Erythroblast (primary cell): ENCODE results near the gene STH.

ENCODE experiments used
- GATA1 ChIP-seq: IDR thresholded peaks from 2 replicates; pipeline ENCODE4 v1.6.1; 2011; ENCODE audit warnings: low read depth, mild to moderate bottlenecking, control low read depth, low read length, moderate library complexity
- POLR2A ChIP-seq: IDR thresholded peaks from 2 replicates; pipeline ENCODE4 v1.6.1; 2011; ENCODE audit warnings: mild to moderate bottlenecking, low read length

DNA sequence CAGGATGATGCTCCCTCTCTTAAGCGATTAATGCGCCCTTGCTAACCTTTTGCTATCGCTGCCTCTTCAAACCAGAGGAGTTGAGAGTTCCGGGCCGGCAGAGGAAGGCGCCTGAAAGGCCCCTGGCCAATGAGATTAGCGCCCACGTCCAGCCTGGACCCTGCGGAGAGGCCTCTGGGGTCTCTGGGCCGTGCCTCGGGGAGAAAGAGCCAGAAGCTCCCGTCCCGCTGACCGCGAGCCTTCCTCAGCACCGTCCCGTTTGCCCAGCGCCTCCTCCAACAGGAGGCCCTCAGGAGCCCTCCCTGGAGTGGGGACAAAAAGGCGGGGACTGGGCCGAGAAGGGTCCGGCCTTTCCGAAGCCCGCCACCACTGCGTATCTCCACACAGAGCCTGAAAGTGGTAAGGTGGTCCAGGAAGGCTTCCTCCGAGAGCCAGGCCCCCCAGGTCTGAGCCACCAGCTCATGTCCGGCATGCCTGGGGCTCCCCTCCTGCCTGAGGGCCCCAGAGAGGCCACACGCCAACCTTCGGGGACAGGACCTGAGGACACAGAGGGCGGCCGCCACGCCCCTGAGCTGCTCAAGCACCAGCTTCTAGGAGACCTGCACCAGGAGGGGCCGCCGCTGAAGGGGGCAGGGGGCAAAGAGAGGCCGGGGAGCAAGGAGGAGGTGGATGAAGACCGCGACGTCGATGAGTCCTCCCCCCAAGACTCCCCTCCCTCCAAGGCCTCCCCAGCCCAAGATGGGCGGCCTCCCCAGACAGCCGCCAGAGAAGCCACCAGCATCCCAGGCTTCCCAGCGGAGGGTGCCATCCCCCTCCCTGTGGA lies 16.0 kb upstream of the STH start:
- TF ChIP-seq POLR2A (no peak), GATA1 (no peak)
